Uterus (tissue), 2 donors: ENCODE results near the gene AK9.
"Not testable (repeated sequence)": the region's sequence is repeated elsewhere in the genome, so short reads cannot be mapped to it uniquely, and the experiment has no call there.

Experiments
- POLR2A ChIP-seq, 2 donors: fragments of 450-650 bp; IDR thresholded peaks; one replicate each; pipeline ENCODE4 v1.6.1; 2016; ENCODE audit warnings: antibody characterized with exemption in 2 of 2, mild to moderate bottlenecking in 1 of 2, moderate library complexity in 1 of 2
- TF ChIP-seq, protein P1 (sequence below), 4 experiments: fragments of 200-600 bp in 2 of 4; fragments of 450-650 bp in 2 of 4; sonication (generic) in 2 of 4; IDR thresholded peaks; one replicate each; pipeline ENCODE4 v1.5.1; 2016 to 2019; ENCODE audit warnings: antibody characterized with exemption in 4 of 4, mild to moderate bottlenecking in 2 of 4, moderate library complexity in 1 of 4

- TF ChIP-seq, protein P1, sequence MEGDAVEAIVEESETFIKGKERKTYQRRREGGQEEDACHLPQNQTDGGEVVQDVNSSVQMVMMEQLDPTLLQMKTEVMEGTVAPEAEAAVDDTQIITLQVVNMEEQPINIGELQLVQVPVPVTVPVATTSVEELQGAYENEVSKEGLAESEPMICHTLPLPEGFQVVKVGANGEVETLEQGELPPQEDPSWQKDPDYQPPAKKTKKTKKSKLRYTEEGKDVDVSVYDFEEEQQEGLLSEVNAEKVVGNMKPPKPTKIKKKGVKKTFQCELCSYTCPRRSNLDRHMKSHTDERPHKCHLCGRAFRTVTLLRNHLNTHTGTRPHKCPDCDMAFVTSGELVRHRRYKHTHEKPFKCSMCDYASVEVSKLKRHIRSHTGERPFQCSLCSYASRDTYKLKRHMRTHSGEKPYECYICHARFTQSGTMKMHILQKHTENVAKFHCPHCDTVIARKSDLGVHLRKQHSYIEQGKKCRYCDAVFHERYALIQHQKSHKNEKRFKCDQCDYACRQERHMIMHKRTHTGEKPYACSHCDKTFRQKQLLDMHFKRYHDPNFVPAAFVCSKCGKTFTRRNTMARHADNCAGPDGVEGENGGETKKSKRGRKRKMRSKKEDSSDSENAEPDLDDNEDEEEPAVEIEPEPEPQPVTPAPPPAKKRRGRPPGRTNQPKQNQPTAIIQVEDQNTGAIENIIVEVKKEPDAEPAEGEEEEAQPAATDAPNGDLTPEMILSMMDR (IDR thresholded peaks at IDR 0.05), result not testable (repeated sequence)
- TF ChIP-seq POLR2A (IDR thresholded peaks at IDR 0.05), result not testable (repeated sequence)
Measured at GRCh38 chr6:109569901-109570300, 121.1 kb downstream of the AK9 start.
